ENCODE measurements around the gene MKRN2.

DNA sequence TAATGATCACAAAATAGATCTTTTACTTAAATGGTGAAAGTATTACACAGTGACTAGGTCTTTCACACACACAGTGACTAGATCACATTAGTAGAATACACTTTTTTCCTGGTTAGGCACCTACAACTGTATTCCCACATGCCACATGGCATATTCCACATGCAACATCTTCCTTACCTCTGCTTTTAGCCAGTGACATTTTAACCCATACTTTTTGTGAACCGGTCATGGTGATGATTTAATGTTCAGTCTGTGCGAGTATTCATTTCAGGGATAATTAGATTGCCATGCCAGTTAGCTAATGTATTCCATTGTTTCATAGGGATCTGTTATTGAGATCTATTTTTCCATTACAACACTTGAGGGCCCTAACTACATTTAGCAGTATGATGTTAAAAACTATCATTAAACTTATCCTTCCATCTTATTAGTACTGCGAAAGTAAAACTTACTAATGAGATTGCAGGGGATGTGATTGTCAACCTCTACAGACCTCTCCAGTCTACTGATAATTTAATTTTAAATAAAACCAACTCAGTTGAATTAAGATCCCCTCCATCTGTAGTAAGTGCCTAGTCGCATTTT lies 44.3 kb upstream of the MKRN2 start:
- TF ChIP-seq, protein P1, sequence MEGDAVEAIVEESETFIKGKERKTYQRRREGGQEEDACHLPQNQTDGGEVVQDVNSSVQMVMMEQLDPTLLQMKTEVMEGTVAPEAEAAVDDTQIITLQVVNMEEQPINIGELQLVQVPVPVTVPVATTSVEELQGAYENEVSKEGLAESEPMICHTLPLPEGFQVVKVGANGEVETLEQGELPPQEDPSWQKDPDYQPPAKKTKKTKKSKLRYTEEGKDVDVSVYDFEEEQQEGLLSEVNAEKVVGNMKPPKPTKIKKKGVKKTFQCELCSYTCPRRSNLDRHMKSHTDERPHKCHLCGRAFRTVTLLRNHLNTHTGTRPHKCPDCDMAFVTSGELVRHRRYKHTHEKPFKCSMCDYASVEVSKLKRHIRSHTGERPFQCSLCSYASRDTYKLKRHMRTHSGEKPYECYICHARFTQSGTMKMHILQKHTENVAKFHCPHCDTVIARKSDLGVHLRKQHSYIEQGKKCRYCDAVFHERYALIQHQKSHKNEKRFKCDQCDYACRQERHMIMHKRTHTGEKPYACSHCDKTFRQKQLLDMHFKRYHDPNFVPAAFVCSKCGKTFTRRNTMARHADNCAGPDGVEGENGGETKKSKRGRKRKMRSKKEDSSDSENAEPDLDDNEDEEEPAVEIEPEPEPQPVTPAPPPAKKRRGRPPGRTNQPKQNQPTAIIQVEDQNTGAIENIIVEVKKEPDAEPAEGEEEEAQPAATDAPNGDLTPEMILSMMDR (conservative IDR thresholded peaks at IDR 0.05): no peak
- TF ChIP-seq ZFX (IDR thresholded peaks at IDR 0.05): no peak
